ENCODE results near the gene GUCA2A. TPM values are rescaled to one million over a fixed set of nuclear protein-coding genes. Genes with fewer than 3 reads are reported as not detected.

Gene GUCA2A
- total and polyA plus RNA-seq, 2 experiments from 2014 or later: 8.7 to 13.5 TPM

DNA sequence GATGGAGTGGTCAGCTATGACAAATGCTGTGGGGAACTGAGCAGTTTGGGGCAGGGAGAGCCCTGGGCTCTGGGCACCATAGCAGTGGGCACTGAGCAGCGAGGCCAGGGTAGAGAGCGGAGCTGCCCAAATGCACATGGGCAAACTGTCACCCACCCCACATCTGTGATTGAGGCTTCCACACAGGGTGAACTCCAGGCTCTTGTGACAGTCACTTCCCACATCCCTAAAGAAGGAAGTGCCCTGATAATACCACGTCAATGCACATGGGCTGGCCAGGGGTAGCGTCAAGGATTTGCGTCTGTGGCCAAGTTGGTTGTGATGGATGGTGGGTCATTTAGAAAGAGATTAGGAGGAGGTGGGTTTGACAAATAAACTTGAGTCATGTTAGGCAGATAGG, 13.9 kb downstream of the GUCA2A start:
- no peak overlapping the region for H3K4me3 ChIP-seq
- no peaks in the 10 kb centered on the region for H3K9me3 ChIP-seq (ENCODE audit: low read depth)
- 93% methylated on average over 5 of the region's 5 CpGs for WGBS (ENCODE audit: low lambda C conversion rate, missing lambda C conversion rate)
- no peaks in the 10 kb centered on the region for H4K20me1 ChIP-seq (ENCODE audit: insufficient read depth, poor library complexity, severe bottlenecking)
- no peaks in the 10 kb centered on the region for H3K4me1 ChIP-seq (ENCODE audit: insufficient read depth)
- no peaks in the 10 kb centered on the region for H3K9me2 ChIP-seq (replicated peaks; ENCODE audit: insufficient read depth)
- no peaks in the 10 kb centered on the region for H3K79me2 ChIP-seq
- no peak overlapping the region for H3K27ac ChIP-seq
- no peak overlapping the region for H3K4me2 ChIP-seq
- no peaks in the 10 kb centered on the region for H3K36me3 ChIP-seq (replicated peaks; ENCODE audit: insufficient read depth, low read depth)
- DNase-seq (ENCODE audit: low spot score): no peak
- TF ChIP-seq, protein P1, sequence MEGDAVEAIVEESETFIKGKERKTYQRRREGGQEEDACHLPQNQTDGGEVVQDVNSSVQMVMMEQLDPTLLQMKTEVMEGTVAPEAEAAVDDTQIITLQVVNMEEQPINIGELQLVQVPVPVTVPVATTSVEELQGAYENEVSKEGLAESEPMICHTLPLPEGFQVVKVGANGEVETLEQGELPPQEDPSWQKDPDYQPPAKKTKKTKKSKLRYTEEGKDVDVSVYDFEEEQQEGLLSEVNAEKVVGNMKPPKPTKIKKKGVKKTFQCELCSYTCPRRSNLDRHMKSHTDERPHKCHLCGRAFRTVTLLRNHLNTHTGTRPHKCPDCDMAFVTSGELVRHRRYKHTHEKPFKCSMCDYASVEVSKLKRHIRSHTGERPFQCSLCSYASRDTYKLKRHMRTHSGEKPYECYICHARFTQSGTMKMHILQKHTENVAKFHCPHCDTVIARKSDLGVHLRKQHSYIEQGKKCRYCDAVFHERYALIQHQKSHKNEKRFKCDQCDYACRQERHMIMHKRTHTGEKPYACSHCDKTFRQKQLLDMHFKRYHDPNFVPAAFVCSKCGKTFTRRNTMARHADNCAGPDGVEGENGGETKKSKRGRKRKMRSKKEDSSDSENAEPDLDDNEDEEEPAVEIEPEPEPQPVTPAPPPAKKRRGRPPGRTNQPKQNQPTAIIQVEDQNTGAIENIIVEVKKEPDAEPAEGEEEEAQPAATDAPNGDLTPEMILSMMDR (IDR thresholded peaks at IDR 0.05; ENCODE audit: poor library complexity): no peak
- TF ChIP-seq EZH2phosphoT487 (IDR thresholded peaks at IDR 0.05; ENCODE audit: low read depth, severe bottlenecking, unreplicated experiment): no peak
- TF ChIP-seq EZH2 (IDR thresholded peaks at IDR 0.05; ENCODE audit: borderline replicate concordance): no peak
- no peak overlapping the region for H2AFZ ChIP-seq
- no peaks in the 10 kb centered on the region for H3K27me3 ChIP-seq

DNA sequence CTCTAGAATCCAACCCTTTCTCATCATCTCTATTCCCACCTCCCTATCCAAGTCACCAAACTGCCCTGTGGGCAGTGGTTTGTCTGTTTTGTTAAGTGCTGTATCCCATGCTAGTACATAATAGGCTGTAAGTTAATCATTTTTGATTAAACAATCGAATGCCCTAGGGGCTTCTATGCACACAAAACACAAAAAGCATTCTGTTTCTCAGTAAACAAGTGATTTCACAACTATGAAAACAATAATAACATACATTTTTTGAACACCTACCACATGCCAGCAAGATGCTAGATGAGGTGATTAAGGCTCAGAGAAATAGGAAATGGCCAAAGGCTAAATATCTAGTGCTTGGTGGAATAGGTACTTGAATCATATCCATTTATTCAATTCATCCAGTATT, 16.4 kb downstream of the GUCA2A start:
- H3K4me3 ChIP-seq: no peak overlapping the region
- H3K4me2 ChIP-seq: no peak overlapping the region
- no peaks in the 10 kb centered on the region for H3K9me3 ChIP-seq (ENCODE audit: low read depth)
- no peaks in the 10 kb centered on the region for H3K4me1 ChIP-seq (ENCODE audit: insufficient read depth)
- H3K36me3 ChIP-seq (replicated peaks; ENCODE audit: insufficient read depth, low read depth): no peaks in the 10 kb centered on the region
- H3K79me2 ChIP-seq: no peaks in the 10 kb centered on the region
- H3K27me3 ChIP-seq: peaks cover 10% of the 10 kb centered on the region
- H3K27ac ChIP-seq: no peak overlapping the region
- no peak overlapping the region for H2AFZ ChIP-seq
- no peaks in the 10 kb centered on the region for H4K20me1 ChIP-seq (ENCODE audit: insufficient read depth, poor library complexity, severe bottlenecking)
- 76% methylated on average over 1 of the region's 1 CpG for WGBS (ENCODE audit: low lambda C conversion rate, missing lambda C conversion rate)
- DNase-seq (ENCODE audit: low spot score): no peak
- no peaks in the 10 kb centered on the region for H3K9me2 ChIP-seq (replicated peaks; ENCODE audit: insufficient read depth)
- TF ChIP-seq, protein P1 (IDR thresholded peaks at IDR 0.05; ENCODE audit: poor library complexity): no peak
- no peak for TF ChIP-seq EZH2 (IDR thresholded peaks at IDR 0.05; ENCODE audit: borderline replicate concordance)
- TF ChIP-seq EZH2phosphoT487 (IDR thresholded peaks at IDR 0.05; ENCODE audit: low read depth, severe bottlenecking, unreplicated experiment): no peak

DNA sequence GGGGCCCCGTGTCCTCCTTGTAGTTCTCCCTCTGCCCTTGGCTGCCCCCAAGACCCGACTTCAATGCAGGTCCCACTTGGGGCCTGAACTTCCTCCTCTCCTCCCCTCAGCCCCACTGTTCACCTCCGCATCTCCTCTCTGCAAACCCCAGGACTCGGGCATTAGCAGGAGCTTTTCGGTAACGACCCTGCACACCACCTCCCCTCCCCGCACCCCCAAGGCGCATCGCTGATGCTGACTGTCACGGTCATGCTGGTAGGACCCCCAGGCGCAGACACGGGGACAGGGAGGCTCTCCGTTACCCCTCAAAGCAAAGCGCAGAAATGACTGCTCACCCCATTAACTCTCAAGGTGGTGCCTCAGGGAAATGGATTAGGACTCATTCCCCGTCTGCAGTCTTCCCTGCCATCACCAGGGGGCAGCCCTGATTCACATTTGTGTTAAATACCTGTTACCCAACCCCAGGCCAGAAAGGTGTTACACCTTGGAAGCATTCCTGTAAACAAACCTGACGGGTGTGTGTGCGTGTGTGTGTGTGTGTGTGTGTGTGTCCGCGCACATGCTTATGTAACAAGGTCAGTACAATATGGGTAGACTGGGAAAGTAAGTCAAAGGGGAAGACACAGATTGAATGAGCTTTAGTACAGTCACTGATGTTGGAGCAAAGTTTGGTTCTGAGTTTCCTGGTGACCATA, 17.8 kb downstream of the GUCA2A start:
- no peaks in the 10 kb centered on the region for H3K9me3 ChIP-seq (ENCODE audit: low read depth)
- H3K4me3 ChIP-seq: no peak overlapping the region
- no peak overlapping the region for H2AFZ ChIP-seq
- TF ChIP-seq EZH2phosphoT487 (IDR thresholded peaks at IDR 0.05; ENCODE audit: low read depth, severe bottlenecking, unreplicated experiment) (no peak), EZH2 (IDR thresholded peaks at IDR 0.05; ENCODE audit: borderline replicate concordance) (no peak)
- TF ChIP-seq, protein P1 (IDR thresholded peaks at IDR 0.05; ENCODE audit: poor library complexity): peak; percentile 87
- no peaks in the 10 kb centered on the region for H4K20me1 ChIP-seq (ENCODE audit: insufficient read depth, poor library complexity, severe bottlenecking)
- no peaks in the 10 kb centered on the region for H3K4me1 ChIP-seq (ENCODE audit: insufficient read depth)
- no peaks in the 10 kb centered on the region for H3K79me2 ChIP-seq
- no peak overlapping the region for H3K27ac ChIP-seq
- 36% methylated on average over 19 of the region's 19 CpGs for WGBS (ENCODE audit: low lambda C conversion rate, missing lambda C conversion rate)
- H3K27me3 ChIP-seq: peaks cover 16% of the 10 kb centered on the region
- no peaks in the 10 kb centered on the region for H3K36me3 ChIP-seq (replicated peaks; ENCODE audit: insufficient read depth, low read depth)
- no peaks in the 10 kb centered on the region for H3K9me2 ChIP-seq (replicated peaks; ENCODE audit: insufficient read depth)
- no peak overlapping the region for H3K4me2 ChIP-seq
- peak; percentile 87 for DNase-seq (ENCODE audit: low spot score)
